ENCODE data around the gene RRAS2. TPM values are rescaled to one million over a fixed set of nuclear protein-coding genes. Genes with fewer than 3 reads are reported as not detected.

RRAS2 gene
- total and polyA plus RNA-seq, 4 donors: 21.2 to 73.5 (median 35.0) TPM

- no peak for ATAC-seq (ENCODE audit: insufficient read depth, low FRiP score)
- TF ChIP-seq CTCF (IDR thresholded peaks at IDR 0.05; ENCODE audit: control extremely low read depth, extremely low read depth): no peak
- DNase-seq: no peak
- Histone ChIP-seq H3K27me3 (ENCODE audit: control insufficient read depth in 3 of 3, insufficient read depth in 3 of 3, low read length in 2 of 3) (no peaks in the 10 kb centered on the region), H3K27ac (ENCODE audit: low read depth in 1 of 2, low read length in 1 of 2) (peak overlapping the region in 1 of 2 donors; percentile 36), H3K9me3 (ENCODE audit: control insufficient read depth in 4 of 4, insufficient read depth in 3 of 4, low read length in 3 of 4) (no peaks in the 10 kb centered on the region), H3K9ac (ENCODE audit: insufficient read depth in 1 of 2, low read length in 2 of 2) (no peak overlapping the region), H3K4me3 (no peak overlapping the region), H3K36me3 (ENCODE audit: control insufficient read depth in 4 of 4, insufficient read depth in 4 of 4, low read length in 4 of 4) (no peaks in the 10 kb centered on the region), H3K4me1 (ENCODE audit: control insufficient read depth in 5 of 5, insufficient read depth in 5 of 5, low read length in 5 of 5) (peaks cover 0 to 3% (median 0%) of the 10 kb centered on the region in 5 donors)
- WGBS, 2 donors: 63 to 81% methylated on average over 4 of the region's 4 CpGs
Observed at GRCh38 chr11:14374922-14375830, 16.2 kb upstream of the RRAS2 start.

GRCh38 chr11:14373941-14374646, 15.1 kb upstream of the RRAS2 start:
- ATAC-seq (ENCODE audit: insufficient read depth, low FRiP score): peak; percentile 47
- Histone ChIP-seq H3K9ac (ENCODE audit: insufficient read depth in 1 of 2, low read length in 2 of 2) (no peak overlapping the region), H3K9me3 (ENCODE audit: control insufficient read depth in 4 of 4, insufficient read depth in 3 of 4, low read length in 3 of 4) (no peaks in the 10 kb centered on the region), H3K27ac (ENCODE audit: low read depth in 1 of 2, low read length in 1 of 2) (peak overlapping the region in 1 of 2 donors; percentile 36), H3K27me3 (ENCODE audit: control insufficient read depth in 3 of 3, insufficient read depth in 3 of 3, low read length in 2 of 3) (no peaks in the 10 kb centered on the region), H3K4me3 (no peak overlapping the region), H3K4me1 (ENCODE audit: control insufficient read depth in 5 of 5, insufficient read depth in 5 of 5, low read length in 5 of 5) (peaks cover 0 to 3% (median 0%) of the 10 kb centered on the region in 5 donors), H3K36me3 (ENCODE audit: control insufficient read depth in 4 of 4, insufficient read depth in 4 of 4, low read length in 4 of 4) (no peaks in the 10 kb centered on the region)
- 60 to 72% methylated on average over 2 of the region's 2 CpGs for WGBS, 2 donors
- TF ChIP-seq CTCF (IDR thresholded peaks at IDR 0.05; ENCODE audit: control extremely low read depth, extremely low read depth): no peak
- DNase-seq: peak in 1 of 3 donors; percentile 31

GRCh38 chr11:14372011-14372410, 13.0 kb upstream of the RRAS2 start:
- no peaks in the 10 kb centered on the region for H3K9me3 ChIP-seq (ENCODE audit: control insufficient read depth in 4 of 4, insufficient read depth in 3 of 4, low read length in 3 of 4)
- TF ChIP-seq CTCF (IDR thresholded peaks at IDR 0.05; ENCODE audit: control extremely low read depth, extremely low read depth): no peak
- no peak overlapping the region for H3K4me3 ChIP-seq
- H3K36me3 ChIP-seq (ENCODE audit: control insufficient read depth in 4 of 4, insufficient read depth in 4 of 4, low read length in 4 of 4): no peaks in the 10 kb centered on the region
- ATAC-seq (ENCODE audit: insufficient read depth, low FRiP score): no peak
- 89 to 95% methylated on average over 2 of the region's 2 CpGs for WGBS, 2 donors
- no peaks in the 10 kb centered on the region for H3K27me3 ChIP-seq (ENCODE audit: control insufficient read depth in 3 of 3, insufficient read depth in 3 of 3, low read length in 2 of 3)
- no peak overlapping the region for H3K9ac ChIP-seq (ENCODE audit: insufficient read depth in 1 of 2, low read length in 2 of 2)
- no peak overlapping the region for H3K27ac ChIP-seq (ENCODE audit: low read depth in 1 of 2, low read length in 1 of 2)
- peaks cover 0 to 3% (median 0%) of the 10 kb centered on the region in 5 donors for H3K4me1 ChIP-seq (ENCODE audit: control insufficient read depth in 5 of 5, insufficient read depth in 5 of 5, low read length in 5 of 5)
- no peak for DNase-seq
